H9 (cell line): Measurements from ENCODE around the gene DHCR7. TPM values are rescaled to one million over a fixed set of nuclear protein-coding genes. Genes with fewer than 3 reads are reported as not detected.

Experiments used
- DNase-seq: peaks from one replicate; pipeline ENCODE4 v3.0.0-alpha.2; 2017
- H2AFZ ChIP-seq: one replicate; pipeline ENCODE4 v1.6.1; 2013; ENCODE audit warnings: mild to moderate bottlenecking, low read length, control low read depth, moderate library complexity
- H2AK5ac ChIP-seq: 2 replicates; pipeline ENCODE4 v1.6.1; 2013; ENCODE audit warnings: low read length, control low read depth, mixed read lengths; ENCODE audit not compliant: insufficient read length
- H2BK120ac ChIP-seq: one replicate; pipeline ENCODE4 v1.6.1; 2013; ENCODE audit warnings: low read depth, mild to moderate bottlenecking, low read length, control low read depth, inconsistent platforms; ENCODE audit not compliant: poor library complexity, severe bottlenecking
- H2BK12ac ChIP-seq: 2 replicates; pipeline ENCODE4 v1.6.1; 2013; ENCODE audit warnings: low read length, control low read depth, mixed read lengths, low read depth; ENCODE audit not compliant: insufficient read length
- H2BK15ac ChIP-seq: 2 replicates; pipeline ENCODE4 v1.6.1; 2013; ENCODE audit warnings: low read depth, low read length, control low read depth
- H2BK20ac ChIP-seq: one replicate; pipeline ENCODE4 v1.6.1; 2013; ENCODE audit warnings: low read depth, mild to moderate bottlenecking, low read length, control low read depth, inconsistent platforms; ENCODE audit not compliant: poor library complexity, severe bottlenecking
- H2BK5ac ChIP-seq: 2 replicates; pipeline ENCODE4 v1.6.1; 2013; ENCODE audit warnings: low read length, control low read depth, mixed read lengths; ENCODE audit not compliant: insufficient read length
- H3K14ac ChIP-seq: 2 replicates; pipeline ENCODE4 v1.6.1; 2013; ENCODE audit warnings: low read length, control low read depth; ENCODE audit not compliant: insufficient read depth
- H3K18ac ChIP-seq: 2 replicates; pipeline ENCODE4 v1.6.1; 2013; ENCODE audit warnings: low read depth, mild to moderate bottlenecking, mixed read lengths, low read length, control low read depth; ENCODE audit not compliant: insufficient read length
- H3K23ac ChIP-seq: 2 replicates; pipeline ENCODE4 v1.6.1; 2013; ENCODE audit warnings: low read length, control low read depth, mixed read lengths, low read depth; ENCODE audit not compliant: insufficient read length
- H3K23me2 ChIP-seq: 2 replicates; pipeline ENCODE4 v1.6.1; 2013; ENCODE audit warnings: low read depth, mild to moderate bottlenecking, mixed read lengths, low read length, control low read depth; ENCODE audit not compliant: insufficient read length, poor library complexity, severe bottlenecking
- H3K27ac ChIP-seq: 2 replicates; pipeline ENCODE4 v1.5.1; 2013; ENCODE audit warnings: low read length, control low read depth, mixed read lengths, low read depth; ENCODE audit not compliant: insufficient read length
- H3K27me3 ChIP-seq: 2 replicates; pipeline ENCODE4 v1.6.1; 2013; ENCODE audit warnings: low read length, control low read depth, inconsistent platforms; ENCODE audit not compliant: insufficient read depth
- H3K4ac ChIP-seq: 2 replicates; pipeline ENCODE4 v1.6.1; 2013; ENCODE audit warnings: low read depth, mild to moderate bottlenecking, control low read depth, inconsistent platforms, low read length, moderate library complexity
- H3K4me1 ChIP-seq: 2 replicates; pipeline ENCODE4 v1.6.1; 2013; ENCODE audit warnings: low read length, control low read depth, inconsistent platforms; ENCODE audit not compliant: insufficient read depth
- H3K4me2 ChIP-seq: 2 replicates; pipeline ENCODE4 v1.6.1; 2013; ENCODE audit warnings: low read length, control low read depth, mixed read lengths; ENCODE audit not compliant: insufficient read length, insufficient read depth
- H3K56ac ChIP-seq: 2 replicates; pipeline ENCODE4 v1.6.1; 2013; ENCODE audit warnings: low read depth, mild to moderate bottlenecking, mixed read lengths, low read length, control low read depth; ENCODE audit not compliant: insufficient read length
- H3K79me1 ChIP-seq: 2 replicates; pipeline ENCODE4 v1.6.1; 2013; ENCODE audit warnings: low read depth, mild to moderate bottlenecking, moderate library complexity, low read length, control low read depth, inconsistent platforms; ENCODE audit not compliant: insufficient read depth, poor library complexity, severe bottlenecking
- H3K79me2 ChIP-seq: 2 replicates; pipeline ENCODE4 v1.6.1; 2013; ENCODE audit warnings: low read length, control low read depth, inconsistent platforms; ENCODE audit not compliant: insufficient read depth
- H3K9ac ChIP-seq: 2 replicates; pipeline ENCODE4 v1.6.1; 2013; ENCODE audit warnings: low read length, control low read depth, mixed read lengths; ENCODE audit not compliant: insufficient read length; ENCODE audit errors: extremely low read depth
- H3K9me3 ChIP-seq: one replicate; pipeline ENCODE4 v1.6.1; 2013; ENCODE audit warnings: low read depth, low read length, inconsistent platforms; ENCODE audit not compliant: control insufficient read depth
- H3T11ph ChIP-seq: one replicate; pipeline ENCODE4 v1.6.1; 2013; ENCODE audit warnings: mild to moderate bottlenecking, low read length, control low read depth, inconsistent platforms
- H4K20me1 ChIP-seq: one replicate; pipeline ENCODE4 v1.6.1; 2013; ENCODE audit not compliant: control insufficient read depth, insufficient read length, insufficient read depth
- H4K5ac ChIP-seq: 2 replicates; pipeline ENCODE4 v1.6.1; 2013; ENCODE audit warnings: low read depth, mild to moderate bottlenecking, mixed read lengths, low read length, control low read depth; ENCODE audit not compliant: insufficient read length
- H4K8ac ChIP-seq: replicated peaks from 2 replicates; pipeline ENCODE4 v1.6.1; 2013; ENCODE audit warnings: low read length, control low read depth, mixed read lengths, low read depth; ENCODE audit not compliant: insufficient read length
- H4K91ac ChIP-seq: 2 replicates; pipeline ENCODE4 v1.6.1; 2013; ENCODE audit warnings: low read depth, mild to moderate bottlenecking, moderate library complexity, mixed read lengths, low read length, control low read depth; ENCODE audit not compliant: insufficient read length
- H3K27ac Mint-ChIP-seq, 3 experiments: 2 replicates in 2 of 3; 3 replicates in 1 of 3; pipeline ENCODE4 v1.8.0; 2020 to 2021; ENCODE audit warnings: mixed read lengths in 3 of 3, mild to moderate bottlenecking in 1 of 3, moderate library complexity in 1 of 3
- H3K27me3 Mint-ChIP-seq: 2 replicates; pipeline ENCODE4 v1.8.0; 2021; ENCODE audit warnings: low read depth, mild to moderate bottlenecking, moderate library complexity, mixed read lengths
- H3K36me3 Mint-ChIP-seq, 3 experiments: 2 replicates in 2 of 3; 3 replicates in 1 of 3; pipeline ENCODE4 v1.8.0; 2020 to 2021; ENCODE audit warnings: low read depth in 3 of 3, mixed read lengths in 3 of 3; ENCODE audit not compliant: insufficient read depth in 1 of 3
- H3K4me1 Mint-ChIP-seq, 2 experiments: 2 replicates each; pipeline ENCODE4 v1.8.0; 2020; ENCODE audit warnings: mixed read lengths in 2 of 2
- H3K4me3 Mint-ChIP-seq, 2 experiments: 2 replicates in 1 of 2; 3 replicates in 1 of 2; pipeline ENCODE4 v1.8.0; 2020 to 2021; ENCODE audit warnings: mild to moderate bottlenecking in 2 of 2, mixed read lengths in 2 of 2, moderate library complexity in 1 of 2
- H3K9me3 Mint-ChIP-seq, 2 experiments: 2 replicates in 1 of 2; 3 replicates in 1 of 2; pipeline ENCODE4 v1.8.0; 2020; ENCODE audit warnings: mild to moderate bottlenecking in 2 of 2, mixed read lengths in 2 of 2, moderate library complexity in 1 of 2
- CTCF ChIP-seq: fragments of 200-600 bp; sonication (generic); conservative IDR thresholded peaks from 3 replicates; pipeline ENCODE4 v1.8.0; 2021; ENCODE audit warnings: antibody characterized with exemption, mild to moderate bottlenecking
- WGBS: extraction: QIAGEN DNeasy Blood & Tissue Kit; methylation state at CpG from one replicate; pipeline ENCODE4 v1.1.7; 2013; ENCODE audit warnings: missing lambda C conversion rate, low lambda C conversion rate, mixed read lengths; ENCODE audit not compliant: insufficient read length; ENCODE audit errors: extremely low coverage; 5-methylcytosine and 5-hydroxymethylcytosine counted together
- total RNA-seq: library from RNA; stranded (reverse); gene quantifications from 2 replicates; pipeline ENCODE4 v1.2.1, GENCODE V29; 2021

DHCR7 gene
- total RNA-seq, 1 experiment from 2014 or later, result 124 TPM

- DNase-seq, result no peak
- WGBS, result no CpG with 5 or more reads among the region's 6 CpGs
- no peak overlapping the region for H3K9ac ChIP-seq
Observed at GRCh38 chr11:71488681-71489270, 40.6 kb upstream of the DHCR7 start.

More at GRCh38 chr11:71488681-71489270, 40.6 kb upstream of the DHCR7 start:
- no peak overlapping the region for H4K91ac ChIP-seq
- peak overlapping the region in 1 of 3 experiments; percentile 37; a peak in 4 of 7 replicates for H3K27ac Mint-ChIP-seq
- H3T11ph ChIP-seq, result no peak overlapping the region
- H2BK20ac ChIP-seq, result no peak overlapping the region
- H3K27me3 ChIP-seq, result no peaks in the 10 kb centered on the region
- H3K36me3 Mint-ChIP-seq, result peaks cover 25 to 78% (median 39%) of the 10 kb centered on the region in 3 experiments
- no peaks in the 10 kb centered on the region for H3K4me1 ChIP-seq
- no peaks in the 10 kb centered on the region for H3K27me3 Mint-ChIP-seq
- H3K79me2 ChIP-seq, result no peaks in the 10 kb centered on the region
- H3K4ac ChIP-seq, result no peak overlapping the region
- H3K79me1 ChIP-seq, result no peaks in the 10 kb centered on the region
- no peak overlapping the region for H3K4me2 ChIP-seq
- no peak overlapping the region for H3K4me3 Mint-ChIP-seq
- H2AFZ ChIP-seq, result no peak overlapping the region
- no peak overlapping the region for H2BK5ac ChIP-seq
- H3K9me3 Mint-ChIP-seq, result no peaks in the 10 kb centered on the region
- no peak overlapping the region for H4K5ac ChIP-seq
- no peak overlapping the region for H3K27ac ChIP-seq
- H2BK120ac ChIP-seq, result no peak overlapping the region
- H2AK5ac ChIP-seq, result no peak overlapping the region
- no peaks in the 10 kb centered on the region for H4K20me1 ChIP-seq
- H2BK15ac ChIP-seq, result no peak overlapping the region
- peaks cover 4 to 6% of the 10 kb centered on the region in 2 experiments; a peak in 3 of 4 replicates for H3K4me1 Mint-ChIP-seq
- no peak overlapping the region for H4K8ac ChIP-seq
- H3K9me3 ChIP-seq, result no peaks in the 10 kb centered on the region
- H3K23ac ChIP-seq, result no peak overlapping the region
- no peak overlapping the region for H2BK12ac ChIP-seq
- no peak overlapping the region for H3K18ac ChIP-seq
- TF ChIP-seq CTCF, result no peak
- H3K56ac ChIP-seq, result no peak overlapping the region
- H3K14ac ChIP-seq, result no peak overlapping the region
- H3K23me2 ChIP-seq, result no peaks in the 10 kb centered on the region
